MCF 10A (cell line): ENCODE results near the gene PCDHGB6. TPM values are rescaled to one million over a fixed set of nuclear protein-coding genes. Genes with fewer than 3 reads are reported as not detected.
"Not testable (repeated sequence)": the region's sequence is repeated elsewhere in the genome, so short reads cannot be mapped to it uniquely, and the experiment has no call there.

Experiments used
- BruUV-seq: library from RNA; stranded (reverse); fragments of 400-500 nt; replicated peaks from 2 replicates; lab custom pipeline; 2021; lab: Mats Ljungman, UMichigan
- CTCF ChIA-PET: fragments of 300-600 bp; sonication (Branson Sonifier 250); formaldehyde crosslinking; extraction: SDS; loops from one replicate; lab custom pipeline; 2021; ENCODE audit warnings: antibody characterized with exemption, inconsistent platforms; lab: Yijun Ruan, JAX
- POLR2A ChIA-PET: fragments of 300-600, 350-650 bp; sonication (Branson Sonifier 250); formaldehyde crosslinking; extraction: SDS; loops from one replicate; lab custom pipeline; 2020; ENCODE audit warnings: antibody characterized with exemption, inconsistent platforms; lab: Yijun Ruan, JAX
- DNase-seq: peaks from one replicate; pipeline ENCODE4 v3.0.0-alpha.2; 2018; ENCODE audit not compliant: unreplicated experiment
- H3K27ac Mint-ChIP-seq: one replicate; pipeline ENCODE4 v1.8.0; 2022; ENCODE audit warnings: mild to moderate bottlenecking, low read depth, mixed read lengths; ENCODE audit not compliant: unreplicated experiment
- H3K27me3 Mint-ChIP-seq: one replicate; pipeline ENCODE4 v1.8.0; 2022; ENCODE audit warnings: mixed read lengths; ENCODE audit not compliant: insufficient read depth, unreplicated experiment
- H3K36me3 Mint-ChIP-seq: one replicate; pipeline ENCODE4 v1.8.0; 2022; ENCODE audit warnings: mild to moderate bottlenecking, moderate library complexity, mixed read lengths; ENCODE audit not compliant: insufficient read depth, unreplicated experiment
- H3K4me1 Mint-ChIP-seq: one replicate; pipeline ENCODE4 v1.8.0; 2022; ENCODE audit warnings: mixed read lengths; ENCODE audit not compliant: insufficient read depth, unreplicated experiment
- H3K4me3 Mint-ChIP-seq: one replicate; pipeline ENCODE4 v1.8.0; 2022; ENCODE audit warnings: mild to moderate bottlenecking, moderate library complexity, mixed read lengths; ENCODE audit not compliant: unreplicated experiment
- H3K9me3 Mint-ChIP-seq: one replicate; pipeline ENCODE4 v1.8.0; 2022; ENCODE audit warnings: mixed read lengths; ENCODE audit not compliant: unreplicated experiment
- intact Hi-C: fragments of 100-400 bp; cut with micrococcal nuclease; formaldehyde crosslinking; loops from 2 replicates; pipeline ENCODE4 v1.14.1; 2022
- total RNA-seq: library from RNA; stranded (reverse); gene quantifications from 2 replicates; pipeline ENCODE4 v1.2.3, GENCODE V29; 2022
- TF ChIP-seq, protein P1 (sequence below): fragments of 200-600 bp; IDR thresholded peaks from one replicate; pipeline ENCODE4 v1.8.0; 2022; ENCODE audit warnings: antibody characterized with exemption, mild to moderate bottlenecking; ENCODE audit not compliant: unreplicated experiment

The PCDHGB6 gene
- total RNA-seq, 1 experiment from 2014 or later, result 0.68 TPM

DNA sequence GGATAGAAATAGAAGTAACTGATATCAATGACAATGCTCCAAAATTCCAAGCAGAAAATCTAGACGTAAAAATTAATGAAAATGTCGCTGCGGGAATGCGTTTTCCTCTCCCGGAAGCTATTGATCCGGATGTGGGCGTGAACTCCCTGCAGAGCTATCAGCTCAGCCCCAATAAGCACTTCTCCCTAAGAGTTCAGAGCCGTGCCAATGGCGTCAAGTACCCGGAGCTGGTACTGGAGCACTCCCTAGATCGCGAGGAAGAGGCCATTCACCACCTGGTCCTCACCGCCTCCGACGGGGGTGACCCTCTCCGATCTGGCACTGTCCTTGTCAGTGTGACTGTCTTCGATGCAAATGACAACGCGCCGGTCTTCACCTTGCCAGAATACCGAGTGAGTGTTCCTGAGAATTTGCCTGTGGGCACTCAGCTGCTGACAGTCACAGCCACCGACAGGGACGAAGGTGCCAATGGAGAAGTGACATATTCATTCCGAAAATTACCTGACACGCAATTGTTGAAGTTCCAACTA, 5.8 kb downstream of the PCDHGB6 start:
- BruUV-seq, result no TSS peak
- no peaks in the 10 kb centered on the region for H3K27me3 Mint-ChIP-seq
- intact Hi-C loops, result loop anchor here (10.0 kb wide), 2 partner anchors 189 to 329 kb away; partner anchors contain the start of gene PCDHB14
- peaks cover 42% of the 10 kb centered on the region for H3K9me3 Mint-ChIP-seq
- DNase-seq, result no peak
- ChIA-PET CTCF (interaction anchor here (0.6 to 5.5 kb wide), 24 partner anchors 10 to 214 kb away, joined by 3 to 38 read pairs (median 5); partner anchors contain the start of genes PCDHB11, PCDHB14, PCDHGB4 and PCDHGC3), POLR2A (interaction anchor here (1.0 to 1.5 kb wide), 4 partner anchors 99 to 147 kb away, joined by 3 to 11 read pairs (median 3); no protein-coding TSS in a partner anchor)
- H3K27ac Mint-ChIP-seq, result no peak overlapping the region
- H3K36me3 Mint-ChIP-seq, result peaks cover 5% of the 10 kb centered on the region
- peak overlapping the region; percentile 54 for H3K4me3 Mint-ChIP-seq
- no peaks in the 10 kb centered on the region for H3K4me1 Mint-ChIP-seq
- TF ChIP-seq, protein P1, sequence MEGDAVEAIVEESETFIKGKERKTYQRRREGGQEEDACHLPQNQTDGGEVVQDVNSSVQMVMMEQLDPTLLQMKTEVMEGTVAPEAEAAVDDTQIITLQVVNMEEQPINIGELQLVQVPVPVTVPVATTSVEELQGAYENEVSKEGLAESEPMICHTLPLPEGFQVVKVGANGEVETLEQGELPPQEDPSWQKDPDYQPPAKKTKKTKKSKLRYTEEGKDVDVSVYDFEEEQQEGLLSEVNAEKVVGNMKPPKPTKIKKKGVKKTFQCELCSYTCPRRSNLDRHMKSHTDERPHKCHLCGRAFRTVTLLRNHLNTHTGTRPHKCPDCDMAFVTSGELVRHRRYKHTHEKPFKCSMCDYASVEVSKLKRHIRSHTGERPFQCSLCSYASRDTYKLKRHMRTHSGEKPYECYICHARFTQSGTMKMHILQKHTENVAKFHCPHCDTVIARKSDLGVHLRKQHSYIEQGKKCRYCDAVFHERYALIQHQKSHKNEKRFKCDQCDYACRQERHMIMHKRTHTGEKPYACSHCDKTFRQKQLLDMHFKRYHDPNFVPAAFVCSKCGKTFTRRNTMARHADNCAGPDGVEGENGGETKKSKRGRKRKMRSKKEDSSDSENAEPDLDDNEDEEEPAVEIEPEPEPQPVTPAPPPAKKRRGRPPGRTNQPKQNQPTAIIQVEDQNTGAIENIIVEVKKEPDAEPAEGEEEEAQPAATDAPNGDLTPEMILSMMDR, result no peak

DNA sequence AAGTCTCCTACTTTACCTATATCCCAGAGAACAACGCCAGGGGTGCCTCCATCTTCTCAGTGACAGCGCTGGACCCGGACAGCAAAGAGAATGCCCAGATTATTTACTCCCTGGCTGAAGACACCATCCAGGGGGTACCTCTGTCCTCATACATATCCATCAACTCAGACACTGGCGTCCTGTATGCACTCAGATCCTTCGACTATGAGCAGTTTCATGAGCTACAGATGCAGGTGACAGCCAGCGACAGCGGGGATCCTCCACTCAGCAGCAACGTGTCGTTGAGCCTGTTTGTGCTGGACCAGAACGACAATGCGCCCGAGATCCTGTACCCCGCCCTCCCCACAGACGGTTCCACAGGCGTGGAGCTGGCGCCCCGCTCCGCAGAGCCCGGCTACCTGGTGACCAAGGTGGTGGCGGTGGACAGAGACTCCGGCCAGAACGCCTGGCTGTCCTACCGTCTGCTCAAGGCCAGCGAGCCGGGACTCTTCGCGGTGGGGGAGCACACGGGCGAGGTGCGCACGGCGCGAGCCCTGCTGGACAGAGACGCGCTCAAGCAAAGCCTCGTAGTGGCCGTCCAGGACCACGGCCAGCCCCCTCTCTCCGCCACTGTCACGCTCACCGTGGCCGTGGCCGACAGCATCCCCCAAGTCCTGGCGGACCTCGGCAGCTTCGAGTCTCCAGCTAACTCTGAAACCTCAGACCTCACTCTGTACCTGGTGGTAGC, 6.9 kb downstream of the PCDHGB6 start:
- H3K4me3 Mint-ChIP-seq, result not testable (repeated sequence)

DNA sequence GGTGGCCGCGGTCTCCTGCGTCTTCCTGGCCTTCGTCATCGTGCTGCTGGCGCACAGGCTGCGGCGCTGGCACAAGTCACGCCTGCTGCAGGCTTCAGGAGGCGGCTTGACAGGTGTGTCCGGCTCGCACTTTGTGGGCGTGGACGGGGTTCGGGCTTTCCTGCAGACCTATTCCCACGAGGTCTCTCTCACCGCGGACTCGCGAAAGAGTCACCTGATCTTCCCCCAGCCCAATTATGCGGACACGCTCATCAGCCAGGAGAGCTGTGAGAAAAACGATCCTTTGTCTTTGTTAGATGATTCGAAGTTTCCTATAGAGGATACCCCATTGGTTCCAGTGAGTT, 7.4 kb downstream of the PCDHGB6 start:
- not testable (repeated sequence) for H3K27me3 Mint-ChIP-seq, H3K4me1 Mint-ChIP-seq, BruUV-seq, H3K27ac Mint-ChIP-seq, DNase-seq, H3K36me3 Mint-ChIP-seq, H3K4me3 Mint-ChIP-seq
- peaks cover 35% of the 10 kb centered on the region for H3K9me3 Mint-ChIP-seq
- intact Hi-C loops, result loop anchor here (10.0 kb wide), 2 partner anchors 190 to 330 kb away; partner anchors contain the start of gene PCDHB14
- CTCF ChIA-PET, result interaction anchor here (4.2 to 5.5 kb wide), 2 partner anchors 110 to 149 kb away, joined by 37 to 38 read pairs; no protein-coding TSS in a partner anchor
- POLR2A ChIA-PET, result interaction anchor here (0.6 kb wide), 1 partner anchor 340 kb away, joined by 3 read pairs; no protein-coding TSS in a partner anchor

More for the DNA sequence above, 6.9 kb downstream of the PCDHGB6 start:
- not testable (repeated sequence) for H3K27me3 Mint-ChIP-seq, H3K4me1 Mint-ChIP-seq, BruUV-seq, DNase-seq, H3K27ac Mint-ChIP-seq, H3K36me3 Mint-ChIP-seq
- CTCF ChIA-PET, result interaction anchor here (0.6 to 5.5 kb wide), 7 partner anchors 95 to 191 kb away, joined by 3 to 38 read pairs (median 6); partner anchors contain the start of gene PCDHB14
- POLR2A ChIA-PET, result interaction anchor here (0.6 to 1.2 kb wide), 2 partner anchors 143 to 340 kb away, joined by 3 read pairs; no protein-coding TSS in a partner anchor
- intact Hi-C loops, result loop anchor here (10.0 kb wide), 2 partner anchors 190 to 330 kb away; partner anchors contain the start of gene PCDHB14
- H3K9me3 Mint-ChIP-seq, result peaks cover 39% of the 10 kb centered on the region

DNA sequence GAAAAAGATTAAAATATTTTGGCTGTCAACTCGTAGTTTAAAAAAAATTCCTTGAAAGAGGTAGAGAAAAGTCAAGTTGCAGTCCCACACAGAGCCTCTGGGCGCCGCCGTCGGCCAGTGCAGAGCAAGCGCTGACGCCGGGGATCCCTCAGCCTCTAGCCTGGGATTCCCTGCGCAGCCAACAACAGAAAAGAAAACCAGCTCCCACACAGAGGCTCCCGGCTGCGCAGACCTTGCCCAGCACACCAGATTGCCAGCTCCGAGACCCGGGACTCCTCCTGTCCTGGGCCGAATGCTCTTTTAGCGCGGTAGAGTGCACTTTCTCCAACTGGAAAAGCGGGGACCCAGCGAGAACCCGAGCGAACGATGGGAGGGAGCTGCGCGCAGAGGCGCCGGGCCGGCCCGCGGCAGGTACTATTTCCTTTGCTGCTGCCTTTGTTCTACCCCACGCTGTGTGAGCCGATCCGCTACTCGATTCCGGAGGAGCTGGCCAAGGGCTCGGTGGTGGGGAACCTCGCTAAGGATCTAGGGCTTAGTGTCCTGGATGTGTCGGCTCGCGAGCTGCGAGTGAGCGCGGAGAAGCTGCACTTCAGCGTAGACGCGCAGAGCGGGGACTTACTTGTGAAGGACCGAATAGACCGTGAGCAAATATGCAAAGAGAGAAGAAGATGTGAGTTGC, 9.8 kb downstream of the PCDHGB6 start, which contains the start of gene PCDHGB7:
TSS of gene PCDHGB7 (plus strand) at position 184 of the 679 bp plus-strand sequence. CDS start at position 367, 183 bp downstream.
- H3K4me3 Mint-ChIP-seq, H3K4me1 Mint-ChIP-seq, H3K36me3 Mint-ChIP-seq, H3K27me3 Mint-ChIP-seq, H3K27ac Mint-ChIP-seq, BruUV-seq: not testable (repeated sequence)
- TF ChIP-seq, protein P1, result peak; percentile 50
- peak; percentile 82 for DNase-seq
- intact Hi-C loops, result loop anchor here (1.0 to 10.0 kb wide), 3 partner anchors 107 to 333 kb away; partner anchors contain the start of gene PCDHB14
- peaks cover 37% of the 10 kb centered on the region for H3K9me3 Mint-ChIP-seq
- ChIA-PET CTCF (interaction anchor here (0.6 to 5.5 kb wide), 27 partner anchors 12 to 695 kb away, joined by 3 to 38 read pairs (median 3); partner anchors contain the start of genes PCDHGA12, PCDHGC3 and TAF7), POLR2A (interaction anchor here (0.6 to 0.8 kb wide), 2 partner anchors 11 to 104 kb away, joined by 4 read pairs; no protein-coding TSS in a partner anchor)
